Measurements from ENCODE around the gene RBBP4.

DNA sequence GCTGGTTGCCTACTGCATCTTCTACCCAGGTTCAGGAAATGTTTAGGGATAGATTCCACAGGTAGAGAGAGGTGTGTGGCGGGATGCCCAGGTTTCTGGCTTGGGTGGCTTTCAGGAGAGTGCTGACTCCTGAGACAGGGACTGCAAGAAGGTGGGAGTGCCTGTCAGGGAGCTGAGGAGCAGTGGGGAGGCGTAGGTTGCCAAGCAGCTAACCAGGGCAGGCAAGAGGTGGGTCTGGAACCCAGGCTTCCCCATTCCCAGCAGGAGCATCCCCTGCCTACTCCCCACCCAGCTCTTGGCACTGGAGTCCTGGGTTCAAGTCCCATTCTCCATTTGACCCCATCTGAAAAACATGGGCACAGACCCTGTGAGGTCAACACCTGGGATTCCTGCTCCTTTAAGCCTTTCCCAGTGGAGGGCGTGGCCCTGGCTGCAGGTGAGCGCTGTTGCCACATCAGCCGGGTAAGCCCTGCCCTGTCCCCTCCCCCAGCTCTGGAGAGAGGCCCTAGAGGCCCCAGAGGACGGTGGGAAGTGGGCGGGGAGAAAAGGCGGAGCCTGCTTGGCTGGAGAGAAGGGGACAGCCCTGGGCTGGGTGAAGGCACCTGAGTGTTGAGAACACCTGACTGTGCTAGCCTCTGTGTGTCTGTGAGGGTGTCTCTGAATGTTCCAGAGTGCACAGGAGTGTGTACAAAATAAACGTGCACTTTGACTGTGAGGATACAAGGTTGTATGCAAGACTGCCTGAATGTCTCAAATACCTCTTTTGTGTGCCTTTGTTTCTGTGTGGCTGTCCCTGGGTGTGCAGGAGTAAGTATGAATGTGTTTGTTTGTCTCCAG is 65.5 kb downstream of the RBBP4 start:
- TF ChIP-seq, protein P1, sequence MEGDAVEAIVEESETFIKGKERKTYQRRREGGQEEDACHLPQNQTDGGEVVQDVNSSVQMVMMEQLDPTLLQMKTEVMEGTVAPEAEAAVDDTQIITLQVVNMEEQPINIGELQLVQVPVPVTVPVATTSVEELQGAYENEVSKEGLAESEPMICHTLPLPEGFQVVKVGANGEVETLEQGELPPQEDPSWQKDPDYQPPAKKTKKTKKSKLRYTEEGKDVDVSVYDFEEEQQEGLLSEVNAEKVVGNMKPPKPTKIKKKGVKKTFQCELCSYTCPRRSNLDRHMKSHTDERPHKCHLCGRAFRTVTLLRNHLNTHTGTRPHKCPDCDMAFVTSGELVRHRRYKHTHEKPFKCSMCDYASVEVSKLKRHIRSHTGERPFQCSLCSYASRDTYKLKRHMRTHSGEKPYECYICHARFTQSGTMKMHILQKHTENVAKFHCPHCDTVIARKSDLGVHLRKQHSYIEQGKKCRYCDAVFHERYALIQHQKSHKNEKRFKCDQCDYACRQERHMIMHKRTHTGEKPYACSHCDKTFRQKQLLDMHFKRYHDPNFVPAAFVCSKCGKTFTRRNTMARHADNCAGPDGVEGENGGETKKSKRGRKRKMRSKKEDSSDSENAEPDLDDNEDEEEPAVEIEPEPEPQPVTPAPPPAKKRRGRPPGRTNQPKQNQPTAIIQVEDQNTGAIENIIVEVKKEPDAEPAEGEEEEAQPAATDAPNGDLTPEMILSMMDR (IDR thresholded peaks at IDR 0.05; ENCODE audit: low read length), result no peak
- TF ChIP-seq EZH2 (optimal IDR thresholded peaks at IDR 0.05; ENCODE audit: low read depth, low read length), result no peak
- no peak for TF ChIP-seq EZH2phosphoT487 (IDR thresholded peaks at IDR 0.05; ENCODE audit: low read length)
